HG02852 (cell line): Measurements from ENCODE around the gene TOMM5.

Experiments
- ATAC-seq: cut with Tn5 transposase; IDR thresholded peaks from one replicate; pipeline ENCODE4 v1.9.1; 2021; ENCODE audit warnings: mild to moderate bottlenecking, moderate library complexity; ENCODE audit not compliant: unreplicated experiment

The TOMM5 gene

GRCh38 chr9:37592108-37592951, at the start of gene TOMM5:
TOMM5 (minus strand) TSS chr9:37592597; CDS start chr9:37592532, 65 bp downstream.
- ATAC-seq = peak; percentile 89

GRCh38 chr9:37641331-37641730, 48.9 kb upstream of the TOMM5 start:
- no peak for ATAC-seq

GRCh38 chr9:37640246-37640645, 47.8 kb upstream of the TOMM5 start:
- no peak for ATAC-seq

DNA sequence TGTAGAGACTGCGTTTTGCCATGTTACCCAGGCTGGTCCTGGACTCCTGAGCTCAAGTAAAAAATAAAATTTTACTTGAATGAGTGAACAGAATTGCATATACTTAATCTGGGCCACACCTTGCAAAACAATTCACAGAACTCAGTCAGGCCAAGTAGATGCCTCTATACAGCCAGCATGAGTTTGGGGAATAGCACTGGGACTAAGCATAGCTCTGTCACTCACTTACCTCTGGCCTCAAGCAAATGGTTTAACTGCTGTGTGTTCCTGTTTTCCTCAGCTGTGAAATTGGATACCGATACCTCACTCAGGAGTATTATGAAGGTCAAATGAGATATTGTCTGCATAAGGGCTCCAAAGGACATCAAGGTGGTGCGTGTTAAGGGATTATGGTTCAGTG, 47.4 kb upstream of the TOMM5 start:
- ATAC-seq = no peak

GRCh38 chr9:37639109-37639762, 46.8 kb upstream of the TOMM5 start:
- ATAC-seq = no peak

GRCh38 chr9:37636511-37637448, 44.4 kb upstream of the TOMM5 start:
- ATAC-seq = no peak

GRCh38 chr9:37635808-37636207, 43.4 kb upstream of the TOMM5 start:
- ATAC-seq = no peak

- ATAC-seq = no peak
Observed at GRCh38 chr9:37632479-37632878, 40.1 kb upstream of the TOMM5 start.

DNA sequence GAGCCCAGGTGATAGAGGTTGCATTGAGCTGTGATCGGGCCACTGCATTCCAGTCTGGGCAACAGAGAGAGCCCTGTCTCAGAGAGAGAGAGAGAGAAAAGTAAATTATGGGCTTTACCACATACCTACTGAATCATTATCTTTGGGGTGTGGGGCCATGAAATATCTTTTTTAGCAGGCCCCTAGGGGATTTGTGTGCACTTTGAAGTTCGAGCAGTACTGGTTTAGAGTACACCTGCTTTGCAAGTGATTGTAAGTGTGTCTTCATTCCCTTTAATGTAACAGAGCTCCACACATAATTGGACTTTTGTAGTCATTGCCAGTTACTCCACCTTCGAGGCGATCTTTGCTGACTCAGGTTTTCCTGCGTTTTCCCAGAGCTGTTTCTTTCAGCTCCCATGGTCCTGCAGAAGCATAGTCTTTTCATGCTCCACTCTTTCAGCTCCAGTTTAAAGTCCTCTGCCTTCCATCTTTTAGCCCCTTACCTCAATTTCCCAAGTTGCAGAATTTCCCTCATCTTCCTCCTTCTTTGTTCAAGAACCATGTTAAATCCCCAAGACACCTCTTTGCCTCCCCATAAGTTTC, 34.4 kb upstream of the TOMM5 start:
- ATAC-seq = no peak

- ATAC-seq = no peak
Observed at GRCh38 chr9:37625758-37626147, 33.4 kb upstream of the TOMM5 start.

DNA sequence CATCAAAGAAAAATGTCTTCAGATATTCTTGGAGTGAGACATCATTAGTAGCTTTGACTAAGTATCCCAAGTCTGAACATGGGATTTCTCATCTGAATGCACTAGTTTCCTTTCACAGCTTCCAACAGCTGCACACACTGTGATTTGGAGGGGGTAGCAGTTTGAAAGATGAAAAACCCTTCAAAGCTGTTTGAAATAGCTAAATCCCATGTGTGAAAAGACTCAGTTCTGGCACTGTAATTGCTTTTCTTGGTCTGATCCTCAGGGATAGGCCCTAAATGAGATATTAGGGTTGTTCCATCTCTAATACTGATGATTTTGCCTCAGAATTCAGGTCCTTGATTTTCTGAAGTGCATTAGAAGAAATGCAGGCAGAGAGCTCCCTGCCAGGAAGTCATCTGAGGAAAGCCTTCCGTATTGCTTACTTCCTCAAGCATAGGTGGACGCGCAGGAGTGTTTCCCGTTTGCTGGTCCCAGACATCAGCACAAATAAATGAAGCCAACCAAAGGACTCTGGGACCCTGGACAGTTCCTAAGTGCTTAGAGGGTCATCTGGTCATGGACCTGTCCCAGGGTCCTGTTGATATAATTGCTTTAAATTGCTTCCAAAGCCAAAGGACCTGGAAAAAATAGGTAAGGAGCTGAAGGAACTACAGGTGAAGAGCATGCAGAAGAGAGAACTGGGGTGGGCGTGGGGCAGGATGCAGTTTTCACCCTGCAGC, 32.8 kb upstream of the TOMM5 start:
- no peak for ATAC-seq

DNA sequence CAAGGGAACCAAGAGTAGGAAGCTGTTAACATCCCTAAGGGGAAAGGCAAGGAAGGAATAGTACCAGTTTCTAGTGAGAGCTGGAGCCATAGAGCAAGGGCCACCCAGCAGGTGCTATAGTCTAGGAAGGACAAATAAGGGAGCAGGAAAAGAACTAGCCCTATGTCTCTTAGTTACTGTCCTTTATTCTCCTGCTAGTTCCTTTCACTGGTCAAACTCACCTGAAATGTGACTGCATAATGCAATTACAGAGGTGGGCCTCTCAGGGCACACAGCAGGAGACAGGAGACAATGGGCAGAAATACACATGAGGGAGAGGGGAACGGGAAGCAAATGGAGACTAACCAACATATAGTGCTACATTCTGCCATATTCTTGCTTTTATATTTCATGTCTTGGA, 31.7 kb upstream of the TOMM5 start:
- ATAC-seq = no peak

GRCh38 chr9:37623267-37623666, 30.9 kb upstream of the TOMM5 start:
- no peak for ATAC-seq

DNA sequence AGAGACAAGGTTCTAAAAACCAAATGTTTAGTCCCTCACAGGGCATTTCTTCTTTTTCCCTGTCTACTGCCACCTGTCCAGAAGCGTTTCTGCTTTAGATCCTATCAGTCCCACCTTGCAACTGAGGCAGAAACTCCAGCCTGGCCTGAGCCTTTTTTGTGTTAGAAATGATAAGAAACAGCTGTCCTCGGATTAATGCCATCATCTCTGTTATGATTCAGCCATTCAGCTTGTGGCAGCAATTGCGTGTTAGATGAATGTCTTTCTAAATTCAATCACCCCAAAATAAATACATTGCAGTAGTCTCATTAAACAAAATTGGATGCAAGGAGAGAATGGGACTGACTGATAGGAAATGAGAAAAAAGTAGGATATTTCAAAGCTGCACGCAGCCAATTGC, 30.1 kb upstream of the TOMM5 start:
- ATAC-seq = no peak

- no peak for ATAC-seq
Observed at GRCh38 chr9:37621273-37622121, 29.1 kb upstream of the TOMM5 start.

DNA sequence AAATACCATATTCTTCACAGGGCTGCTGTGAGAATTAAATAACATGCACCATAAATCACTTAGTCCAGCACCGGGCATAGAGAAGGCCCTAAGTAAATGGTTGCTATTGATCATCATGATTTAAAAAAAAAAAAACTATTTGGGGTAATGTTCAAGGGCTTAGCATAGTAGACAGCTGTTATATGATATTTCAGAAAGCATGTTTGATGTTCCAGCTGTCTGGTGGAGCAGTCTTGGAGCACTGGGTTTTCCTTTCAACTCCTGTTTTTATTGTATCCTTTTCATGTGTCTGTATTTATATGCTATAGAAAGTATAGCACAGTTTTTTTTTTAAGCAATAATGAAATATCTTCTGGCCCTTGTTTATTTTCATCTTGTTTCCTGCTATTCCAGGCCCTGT, 28.0 kb upstream of the TOMM5 start:
- no peak for ATAC-seq

GRCh38 chr9:37619806-37620205, 27.4 kb upstream of the TOMM5 start:
- ATAC-seq = no peak

DNA sequence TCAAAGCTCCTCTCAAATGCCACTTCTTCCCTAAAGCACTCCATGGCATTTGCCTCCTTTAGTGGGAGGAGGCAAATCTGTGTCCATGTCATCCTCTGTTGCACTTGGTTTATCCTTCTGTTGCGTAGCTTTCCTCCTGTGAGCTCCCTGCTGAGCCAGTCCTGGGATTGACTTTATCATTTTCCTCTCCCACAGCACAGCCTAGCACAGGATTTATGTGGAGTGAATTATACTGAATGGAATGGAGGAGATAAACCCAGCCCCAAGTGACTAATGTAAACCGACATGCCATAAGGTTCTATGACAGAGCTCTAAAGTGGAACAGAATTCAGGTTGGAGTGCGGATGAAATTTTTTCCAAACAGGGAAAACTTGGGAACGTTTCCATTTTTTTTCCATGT, 26.4 kb upstream of the TOMM5 start:
- ATAC-seq = no peak

DNA sequence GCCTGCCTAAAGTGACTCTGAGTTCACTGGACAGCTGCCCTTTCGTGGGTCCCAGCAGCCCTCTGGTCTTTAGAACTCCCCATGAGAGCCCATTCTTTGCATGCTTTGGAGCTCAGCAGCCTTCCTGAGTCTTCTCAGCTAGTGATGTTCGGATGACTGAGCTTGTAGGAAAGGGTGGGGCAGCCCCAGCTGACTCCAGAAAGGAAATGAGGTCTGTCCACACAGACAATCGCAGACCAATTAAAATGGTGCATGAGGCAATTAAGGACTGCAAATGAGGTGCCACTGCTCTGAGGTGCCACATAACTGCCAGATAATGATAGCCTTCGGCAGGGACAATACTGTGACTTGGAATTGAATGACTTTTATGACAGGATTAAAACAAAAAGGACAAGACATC, 25.4 kb upstream of the TOMM5 start:
- ATAC-seq = no peak
